Activated CD4-positive, CD25-positive, alpha-beta regulatory T cell treated with anti-CD3 and anti-CD28 coated beads, Interleukin-2, amount 50 U/mL, for 24 hours (primary cell): Measurements from ENCODE around the gene FBLN2.
A peak's percentile ranks its signal among the peaks of the same experiment; 100 is the strongest.

Source experiments
- ATAC-seq, 2 donors: fragments of 150-1000 bp; cut with Tn5 transposase; one replicate each; pipeline ENCODE4 v1.10.0; 2021; ENCODE audit warnings: mild to moderate bottlenecking in 1 of 2, moderate library complexity in 1 of 2

Gene FBLN2

DNA sequence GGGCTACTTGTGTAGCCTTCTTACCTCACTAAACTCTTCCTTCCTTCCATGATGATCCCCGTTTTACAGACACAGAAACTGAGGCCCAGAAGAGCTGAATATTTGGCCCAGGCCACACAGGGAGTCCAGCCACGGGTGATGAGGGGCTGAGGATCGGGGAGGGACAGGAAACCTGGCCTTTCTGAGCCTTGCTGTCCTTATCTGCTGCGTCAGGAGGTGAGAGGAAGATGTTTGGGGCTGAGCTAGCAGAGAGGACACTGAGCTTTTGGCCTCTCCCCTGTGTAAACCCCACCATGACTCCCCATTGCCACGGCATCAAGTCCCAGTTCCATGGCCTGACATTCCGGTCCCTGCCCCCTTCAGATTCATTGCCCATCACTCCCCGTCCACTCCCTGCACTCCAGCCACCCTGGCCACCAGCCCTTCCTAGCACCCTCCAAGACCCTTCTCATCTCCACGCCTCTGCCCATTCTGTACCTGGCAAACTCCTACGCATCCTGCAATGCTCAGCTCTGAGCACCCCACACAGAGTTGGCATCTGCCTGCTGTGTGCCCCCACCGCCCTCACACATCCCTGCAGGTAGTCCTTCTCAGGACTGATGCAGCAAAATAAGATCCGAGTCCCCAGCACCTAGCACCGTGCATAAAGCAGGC is 103.0 kb downstream of the FBLN2 start:
- ATAC-seq = no peak

DNA sequence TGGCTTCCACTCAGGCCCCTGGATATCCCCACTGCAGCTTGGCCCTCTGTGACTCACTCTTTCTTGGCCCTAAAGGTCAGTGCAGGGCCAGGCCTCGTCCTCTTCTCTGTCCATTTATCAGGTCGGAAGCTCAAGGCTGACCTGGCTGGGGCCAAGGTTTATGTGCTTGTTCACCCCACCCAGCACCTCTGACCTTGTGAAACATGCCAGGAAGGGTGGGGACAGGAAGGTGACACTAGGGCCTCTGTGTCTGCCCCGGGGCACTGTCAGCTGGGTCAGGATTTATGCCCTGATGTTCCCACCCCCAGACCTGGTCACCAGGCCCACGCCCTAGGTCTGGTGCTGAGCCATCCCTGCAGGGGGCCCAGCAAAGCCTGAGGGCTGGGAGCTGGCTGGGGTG is 103.8 kb downstream of the FBLN2 start:
- ATAC-seq = no peak

DNA sequence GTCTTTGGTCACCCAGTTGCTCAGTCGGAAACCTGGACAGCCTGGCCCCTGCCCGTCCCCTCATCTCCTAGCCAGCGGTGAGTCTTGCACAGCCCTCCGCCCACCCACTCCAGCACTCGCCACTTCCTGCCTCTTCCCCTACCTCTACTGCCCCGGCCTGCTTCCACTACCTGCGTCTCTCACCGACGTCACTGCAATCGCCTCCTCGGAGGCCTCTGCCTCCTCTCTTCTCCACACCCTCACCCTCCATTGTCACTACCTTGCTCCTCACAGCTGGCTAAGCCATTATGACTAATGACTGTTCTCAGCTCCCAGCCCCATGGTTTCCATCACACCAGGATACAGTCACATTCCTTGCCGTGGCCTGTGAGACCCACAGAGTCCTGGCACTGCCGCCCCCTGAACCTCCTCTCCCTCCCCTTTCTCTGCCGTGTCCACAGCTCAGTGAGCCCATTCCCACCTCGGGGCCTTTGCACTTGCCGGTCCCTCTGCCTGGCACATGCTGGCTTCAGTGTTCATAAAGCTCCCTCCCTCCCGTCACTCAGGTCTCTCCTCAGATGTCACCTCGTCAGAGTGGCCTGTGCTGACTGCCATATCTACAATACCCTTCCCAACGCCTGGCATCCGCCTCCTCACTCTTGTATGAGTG is 104.8 kb downstream of the FBLN2 start:
- no peak for ATAC-seq

DNA sequence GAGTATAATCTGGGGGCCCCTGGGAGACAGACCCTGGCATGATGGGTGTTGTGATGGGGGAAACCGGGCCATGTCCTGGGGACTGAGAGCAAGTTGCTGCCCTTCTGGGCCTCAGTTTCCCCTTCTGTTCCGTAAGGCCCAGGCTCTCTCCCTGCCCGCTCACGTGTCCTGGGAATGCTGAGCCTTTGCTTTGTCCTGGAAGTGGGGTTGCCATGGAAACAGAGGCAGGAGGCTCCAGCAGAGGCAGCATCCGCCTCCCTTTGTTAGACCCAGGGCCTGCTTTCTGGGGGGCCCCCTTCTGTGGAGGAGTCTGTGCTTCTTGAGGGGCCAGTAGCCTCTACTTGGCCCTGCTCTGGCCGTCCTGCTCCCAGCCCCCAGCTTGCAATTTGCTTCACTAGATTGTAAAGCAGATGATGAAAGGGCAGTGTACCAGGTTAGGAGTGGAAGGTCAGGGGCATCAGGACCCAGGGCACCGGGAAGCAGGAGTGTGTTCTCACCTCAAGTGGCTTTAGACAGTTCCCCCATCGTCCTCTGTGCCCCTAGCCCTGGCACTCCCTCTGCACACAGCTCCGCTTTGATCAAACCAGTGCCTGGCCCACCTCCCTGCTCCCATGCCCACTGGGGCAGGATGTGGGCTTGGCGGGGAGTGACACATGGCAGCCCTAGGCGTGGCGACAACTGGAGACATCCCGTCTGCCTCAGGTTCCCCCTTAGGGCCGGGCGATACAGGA is 105.6 kb downstream of the FBLN2 start:
- no peak for ATAC-seq

DNA sequence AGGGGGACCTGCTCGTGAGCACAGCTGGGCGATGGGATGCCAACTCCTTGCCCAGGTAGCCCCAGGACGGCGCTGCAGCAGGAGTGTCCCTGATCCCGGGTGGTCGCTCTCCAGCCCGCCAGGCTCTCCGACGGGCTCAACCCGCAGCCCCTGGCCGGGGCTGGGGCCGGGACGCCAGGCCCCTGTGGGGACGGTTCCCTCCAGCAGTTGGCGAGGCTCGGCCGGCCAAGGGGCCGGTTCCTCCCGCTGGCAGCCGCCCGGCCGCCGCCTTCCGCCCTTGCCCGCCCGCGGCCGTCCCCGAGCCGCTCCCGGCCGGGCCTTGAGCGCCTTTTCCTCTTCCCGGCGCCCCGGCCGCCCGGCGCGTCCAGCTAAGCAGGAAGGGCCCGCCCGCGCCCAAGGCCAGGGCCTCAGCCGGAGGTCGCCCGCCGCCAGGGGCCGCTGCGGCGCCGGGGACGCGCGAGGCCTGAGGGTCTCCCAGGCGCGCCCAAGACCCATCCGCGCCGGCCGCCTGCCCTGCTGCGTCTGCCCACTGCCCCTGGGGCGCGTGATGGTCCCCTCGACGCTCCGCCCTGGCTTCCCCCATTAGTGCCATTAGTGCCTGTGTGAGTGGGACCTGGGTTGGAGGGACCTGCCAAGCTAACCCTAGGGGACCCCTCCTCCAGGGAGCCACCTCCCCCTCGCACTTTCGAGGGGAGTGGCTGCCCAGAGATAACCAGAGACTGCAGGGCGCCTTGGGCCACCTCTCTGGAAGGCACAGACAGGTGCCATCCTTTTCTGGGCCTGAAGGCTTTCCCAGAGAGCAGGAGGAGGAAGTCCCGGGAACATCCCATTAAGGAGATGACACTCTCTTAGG is 106.4 kb downstream of the FBLN2 start:
- no peak for ATAC-seq

DNA sequence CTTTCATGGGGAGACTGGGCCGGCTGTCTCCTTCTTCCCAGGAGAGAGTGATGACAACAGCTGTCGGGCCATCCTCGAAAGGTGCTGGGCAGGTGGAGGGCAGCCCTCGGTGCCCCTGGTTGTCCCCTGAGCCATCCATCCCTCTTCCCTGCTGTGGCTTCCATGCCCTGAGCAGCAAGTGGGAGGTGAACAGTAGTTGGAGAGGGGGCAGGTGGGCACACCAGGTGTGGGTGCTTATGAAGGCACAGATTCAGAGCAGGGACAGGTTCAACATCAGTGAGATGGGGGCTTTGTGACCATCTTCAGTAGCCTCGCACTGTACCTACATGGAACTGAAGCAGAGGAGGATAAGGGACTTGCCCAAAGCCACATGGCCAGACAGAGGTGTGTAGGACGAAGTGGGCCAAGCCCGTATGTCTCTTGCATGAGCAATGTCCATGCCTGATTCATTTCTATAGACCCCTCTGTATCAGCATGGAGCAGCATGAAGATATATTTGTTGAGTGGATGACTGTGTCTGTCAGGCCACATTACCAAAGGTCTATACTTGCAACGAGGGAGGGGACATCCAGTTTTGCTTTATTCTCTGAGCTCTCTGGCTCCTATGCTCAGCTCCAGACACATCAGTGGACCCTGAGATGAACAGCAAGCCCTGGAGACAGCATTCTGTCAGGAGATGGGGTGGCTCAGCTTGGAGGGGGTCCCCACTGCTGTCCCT is 107.8 kb downstream of the FBLN2 start:
- no peak for ATAC-seq

DNA sequence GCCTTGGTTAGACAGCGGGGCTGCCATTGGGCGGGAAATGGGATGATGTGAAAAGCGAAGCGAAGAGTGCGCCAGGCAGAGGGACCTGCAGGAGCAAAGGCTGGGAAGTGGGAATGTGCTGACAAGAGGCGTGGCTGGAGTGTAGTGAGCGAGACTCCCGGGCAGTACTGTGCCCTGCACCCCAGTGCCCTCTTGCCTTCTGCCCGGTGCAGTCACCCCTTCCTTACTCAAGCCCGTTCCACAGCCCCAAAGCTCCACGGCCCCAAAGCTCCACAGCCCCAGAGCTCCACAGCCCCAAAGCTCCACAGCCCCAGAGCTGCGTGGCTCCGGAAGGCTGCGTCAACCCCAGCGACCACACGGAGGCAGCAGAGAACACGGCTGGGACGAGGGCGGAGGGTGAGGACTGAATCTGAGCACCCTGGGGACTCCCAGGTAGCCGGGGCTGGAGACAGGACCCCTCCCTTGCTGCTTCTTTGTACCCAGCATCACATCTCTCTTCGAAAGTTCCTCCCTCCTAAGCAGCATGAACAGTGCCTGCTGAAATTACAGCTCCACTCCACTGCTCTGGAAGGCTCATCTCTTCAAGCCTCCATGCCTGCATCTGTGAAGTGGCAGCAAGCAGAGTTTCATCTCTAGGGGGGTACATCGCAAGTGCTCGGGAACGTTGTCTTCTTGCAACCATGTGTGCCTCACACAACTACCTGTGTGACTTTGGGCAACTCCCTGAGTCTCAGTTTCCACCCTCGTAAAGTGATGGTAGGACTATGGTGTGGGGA is 108.9 kb downstream of the FBLN2 start:
- ATAC-seq = peak; percentile 69

DNA sequence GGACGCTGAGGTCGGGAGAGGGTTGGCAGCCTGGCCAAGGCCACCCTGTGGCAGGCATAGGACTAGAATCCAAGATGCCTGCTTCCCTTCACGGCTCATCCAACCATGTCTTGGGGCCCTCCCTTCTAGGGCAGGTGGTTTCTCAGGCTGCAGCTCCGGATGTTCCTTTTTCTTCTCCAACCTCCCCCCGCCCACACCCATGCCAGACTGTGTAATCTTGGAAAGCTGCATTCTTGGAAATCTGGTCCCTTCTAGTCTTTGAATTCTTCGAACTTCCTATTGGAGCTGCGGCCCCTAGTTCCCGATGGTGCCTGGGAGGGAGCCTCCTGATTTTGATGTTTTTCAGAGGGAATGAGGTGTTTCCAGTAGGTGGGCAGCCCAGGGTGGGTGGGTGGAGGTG is 109.8 kb downstream of the FBLN2 start:
- no peak for ATAC-seq

DNA sequence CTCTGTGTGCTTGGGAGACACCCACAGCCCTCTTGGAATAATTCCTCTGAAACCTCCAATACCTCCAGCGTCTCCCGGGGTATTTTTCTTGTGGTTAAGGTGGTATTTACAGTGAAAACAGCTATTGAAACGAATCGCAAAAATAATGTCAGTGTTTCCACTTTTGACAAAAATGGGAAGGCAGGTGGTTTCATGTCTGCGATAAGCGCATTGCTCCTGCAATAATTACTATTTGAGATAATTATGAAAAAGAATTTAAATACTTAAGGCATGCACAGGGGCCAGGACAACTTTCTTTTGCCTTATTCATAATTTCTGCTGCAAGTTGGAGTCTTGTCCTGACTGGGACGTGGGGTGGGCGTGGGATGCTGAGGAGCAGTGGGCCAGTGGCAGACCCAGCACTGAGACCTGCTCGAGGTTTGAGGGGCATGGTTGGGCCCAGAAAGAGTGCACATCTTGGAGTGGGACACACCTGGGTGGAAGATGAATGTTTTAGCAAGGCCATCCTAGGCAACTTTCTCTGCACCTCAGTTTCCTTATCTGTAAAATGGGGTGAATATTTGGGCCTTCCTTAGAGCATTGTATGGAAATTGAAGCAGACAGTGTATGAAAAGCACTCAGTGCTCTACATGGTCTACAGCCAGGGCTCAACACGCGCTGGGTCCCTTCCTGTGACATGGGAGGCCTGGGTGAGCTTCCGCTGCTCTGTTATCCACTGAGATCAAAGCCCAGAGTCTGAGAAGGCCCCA is 110.5 kb downstream of the FBLN2 start:
- ATAC-seq = no peak

DNA sequence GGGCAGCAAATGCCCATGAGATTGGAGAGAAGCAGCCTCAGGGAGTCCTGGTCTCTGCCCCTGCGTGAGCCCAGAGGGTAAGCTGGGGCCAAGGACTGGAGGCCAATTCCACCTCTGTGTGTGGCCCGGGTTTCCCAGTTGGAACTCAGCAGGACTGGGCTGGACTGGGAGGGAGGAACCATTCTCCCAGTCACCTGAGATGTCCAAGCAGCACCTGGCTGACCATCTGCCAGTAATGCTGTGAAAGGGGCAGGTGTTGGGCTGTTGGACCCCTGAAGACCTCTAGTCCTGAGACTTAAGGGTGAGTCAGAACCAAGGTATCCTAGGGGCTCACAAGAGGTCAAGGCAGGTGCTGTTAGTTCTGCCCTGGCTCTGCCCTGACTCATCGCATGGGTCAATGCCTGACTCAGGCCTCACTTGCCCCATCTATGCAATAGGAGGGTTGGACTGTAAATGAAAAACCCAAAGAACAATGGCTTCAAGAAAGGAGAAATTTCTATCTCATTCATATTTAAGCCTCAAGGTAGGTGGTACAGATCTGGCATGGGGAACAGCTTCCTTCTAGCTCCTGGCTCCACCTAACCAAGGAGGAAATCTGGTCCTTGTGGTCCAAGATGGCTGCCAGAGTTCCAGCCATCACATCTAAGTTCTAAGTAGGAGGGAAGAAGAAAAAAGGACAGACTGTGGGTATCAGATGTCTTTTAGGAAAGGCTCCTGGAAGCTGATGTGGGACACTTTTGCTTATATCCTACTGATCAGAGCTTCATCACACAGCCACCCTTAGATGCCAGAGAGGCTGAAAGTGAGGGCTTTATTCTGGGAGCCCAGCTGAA is 111.3 kb downstream of the FBLN2 start:
- ATAC-seq = no peak

DNA sequence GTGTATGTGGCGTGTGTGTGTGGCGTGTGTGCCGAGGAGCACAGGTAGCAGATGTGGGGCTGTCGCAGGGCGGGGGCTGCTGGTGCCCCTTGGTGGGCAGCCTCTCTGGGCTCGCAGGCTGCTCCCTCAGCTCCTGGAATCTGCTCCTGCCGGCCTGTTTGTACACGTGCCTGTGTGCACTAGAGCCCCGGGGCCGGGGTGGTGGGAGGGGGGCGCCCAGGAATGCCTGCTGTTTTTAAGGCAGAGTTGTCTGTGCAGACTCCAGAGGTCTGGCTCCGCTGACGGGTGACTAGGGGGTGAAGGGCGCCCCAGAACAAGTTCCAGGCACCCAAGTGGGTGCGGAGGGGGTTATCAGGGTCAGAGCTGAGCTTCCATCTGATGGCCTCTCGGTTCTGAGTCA is 112.2 kb downstream of the FBLN2 start:
- ATAC-seq = no peak

DNA sequence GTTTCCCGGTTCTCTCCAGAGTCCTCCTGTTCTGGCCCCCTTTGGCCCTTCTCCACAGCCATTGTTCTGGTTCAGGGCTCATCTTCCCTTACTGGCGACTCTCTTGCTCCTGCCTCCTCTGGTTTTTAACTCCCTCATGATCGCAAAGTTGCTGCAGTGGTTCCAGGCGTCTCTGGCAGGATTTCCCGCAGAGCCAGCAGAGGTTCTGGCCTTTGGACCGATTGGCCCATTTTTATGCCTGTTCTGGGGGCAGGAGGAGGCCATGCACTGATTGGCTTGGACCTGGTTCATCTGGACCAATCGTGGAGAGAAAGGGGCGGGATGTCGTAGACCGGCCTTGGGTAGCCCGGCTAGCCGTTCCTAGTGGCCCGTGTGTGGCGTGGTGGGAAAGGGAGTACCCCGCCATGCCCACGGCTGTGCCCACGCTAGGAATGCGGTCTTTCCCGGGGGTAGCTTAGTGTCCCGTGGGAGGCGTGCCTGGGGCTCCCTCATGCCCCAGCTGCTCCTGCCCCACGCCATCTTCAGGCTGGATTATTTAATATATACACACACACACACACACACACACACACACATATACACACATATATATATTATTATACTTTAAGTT is 113.4 kb downstream of the FBLN2 start:
- no peak for ATAC-seq

DNA sequence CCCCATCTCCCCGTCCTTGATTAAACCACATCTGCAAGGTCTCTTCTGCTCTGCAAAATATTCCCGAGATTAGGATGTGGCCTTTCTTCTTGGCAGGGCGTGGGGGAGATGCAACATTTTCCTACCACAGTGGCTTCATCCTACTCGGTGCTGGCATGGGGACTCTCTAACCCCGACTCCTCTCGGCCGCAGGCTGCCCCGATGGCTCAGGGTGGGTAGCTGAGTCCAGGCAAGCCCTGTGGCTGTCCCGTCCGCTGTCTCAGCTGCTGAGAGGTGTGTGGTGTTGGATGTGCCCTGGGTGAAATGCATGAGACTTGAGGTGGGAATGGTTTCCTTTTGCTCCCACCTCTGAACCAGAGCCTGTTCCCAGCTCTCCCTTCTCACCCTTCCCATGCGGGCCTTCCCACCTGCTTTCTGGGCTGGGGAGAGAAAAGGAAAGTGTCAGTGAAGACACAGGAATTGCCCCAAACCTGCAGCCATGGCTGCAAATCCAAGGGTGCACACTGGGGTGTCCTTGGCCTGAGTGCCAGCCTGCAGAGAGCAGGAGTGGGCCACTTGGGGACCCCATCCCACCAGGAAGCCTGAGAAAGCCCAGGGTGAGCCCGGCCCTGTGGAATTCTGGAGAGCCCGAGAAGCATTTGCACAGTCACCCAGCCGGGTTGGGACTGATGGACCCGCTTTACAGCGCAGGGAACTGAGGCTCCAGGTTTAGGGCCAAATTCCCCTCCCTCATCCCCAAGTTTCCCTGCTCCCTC is 115.0 kb downstream of the FBLN2 start:
- no peak for ATAC-seq

DNA sequence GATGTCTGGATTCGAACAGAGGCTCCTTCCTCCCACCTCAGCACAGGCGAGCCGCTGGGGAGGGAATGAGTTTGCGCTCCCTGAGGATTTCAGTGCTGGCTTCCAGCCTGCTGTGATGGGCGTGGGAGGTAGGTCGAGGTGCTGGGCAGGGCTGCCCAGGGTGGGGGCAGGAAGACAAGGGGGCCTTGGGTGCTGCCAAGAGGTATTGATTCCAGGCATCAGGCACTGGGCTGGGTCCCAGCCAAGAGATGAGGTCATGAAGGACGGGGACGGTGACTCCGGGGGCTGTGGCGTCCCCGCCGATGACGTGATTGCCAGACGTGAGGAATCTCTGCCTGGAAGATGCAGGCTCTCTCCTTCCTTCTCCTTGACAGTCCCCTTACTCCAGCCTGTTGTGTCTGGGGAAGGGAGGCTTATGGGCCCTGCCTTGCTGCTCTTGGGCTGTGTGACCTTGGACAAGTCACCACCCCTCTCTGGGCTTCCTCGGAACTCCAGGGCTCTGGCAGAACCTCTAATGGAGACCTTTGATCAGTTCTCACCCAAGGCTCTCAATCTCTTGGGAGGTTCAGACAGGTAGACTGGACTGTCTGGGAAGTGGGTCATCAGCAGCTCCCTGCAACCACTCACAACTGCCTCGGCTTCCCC is 116.8 kb downstream of the FBLN2 start:
- ATAC-seq = no peak

DNA sequence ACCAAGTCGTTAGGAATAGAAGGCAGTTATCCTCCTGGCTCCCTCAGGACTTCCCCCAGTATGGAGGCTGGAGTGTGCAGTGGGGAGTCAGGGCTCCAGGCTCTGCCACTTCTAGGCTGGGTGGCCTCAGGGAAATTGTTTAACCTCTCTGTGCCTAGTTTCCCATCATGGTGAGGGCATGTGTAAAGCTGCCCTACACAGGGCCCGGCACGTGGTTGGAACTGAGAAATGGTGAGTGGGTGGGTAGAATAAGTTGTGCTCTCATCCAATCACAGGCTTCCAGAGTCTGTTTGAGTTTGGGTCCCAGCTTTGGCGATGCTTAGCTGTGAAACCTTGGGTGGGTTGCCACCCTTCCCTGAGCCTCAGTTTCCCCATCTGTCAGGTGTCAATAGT is 117.3 kb downstream of the FBLN2 start:
- ATAC-seq = no peak

DNA sequence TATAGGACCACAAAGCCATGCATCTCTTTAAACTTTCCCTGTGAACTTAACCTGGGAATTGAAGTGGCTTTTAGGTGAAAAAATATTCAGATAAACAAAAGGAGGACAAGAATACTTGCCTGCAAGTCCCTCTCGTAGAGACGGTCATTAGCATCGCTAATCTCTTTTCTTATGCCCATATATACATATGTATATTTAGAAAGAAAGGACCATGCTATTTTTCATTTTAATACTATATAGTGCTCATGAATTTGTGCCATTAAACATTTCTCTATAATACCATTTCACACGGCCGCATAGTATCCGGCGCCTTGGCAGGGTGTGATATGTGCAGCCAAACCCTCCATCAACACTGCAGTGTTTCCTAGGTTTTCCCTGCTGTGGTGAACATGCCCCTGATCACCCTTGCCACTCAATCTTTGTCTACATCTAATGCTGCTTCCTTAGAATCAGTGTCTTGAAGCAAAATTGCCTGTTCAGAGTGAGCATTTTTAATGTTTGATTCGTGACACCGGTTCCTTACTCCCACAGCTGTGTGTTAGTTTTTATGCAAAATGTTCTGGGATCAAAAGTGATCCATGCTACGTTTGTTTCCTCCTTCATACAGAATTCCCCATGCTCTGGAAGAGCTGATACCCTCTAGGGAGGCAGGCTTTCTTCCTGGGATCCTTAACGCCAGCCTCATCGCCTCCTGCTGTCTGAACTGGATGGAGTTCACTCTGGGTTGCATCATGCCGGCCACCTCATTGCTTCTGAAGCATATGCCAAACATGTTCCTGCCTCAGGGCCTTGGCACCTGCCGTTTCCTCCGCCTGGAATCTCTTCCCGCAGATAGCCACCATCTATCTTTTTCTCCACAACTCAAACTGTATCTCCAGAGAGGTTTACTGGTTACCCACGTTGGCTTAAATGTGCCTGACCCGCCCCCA is 118.1 kb downstream of the FBLN2 start:
- ATAC-seq = no peak

DNA sequence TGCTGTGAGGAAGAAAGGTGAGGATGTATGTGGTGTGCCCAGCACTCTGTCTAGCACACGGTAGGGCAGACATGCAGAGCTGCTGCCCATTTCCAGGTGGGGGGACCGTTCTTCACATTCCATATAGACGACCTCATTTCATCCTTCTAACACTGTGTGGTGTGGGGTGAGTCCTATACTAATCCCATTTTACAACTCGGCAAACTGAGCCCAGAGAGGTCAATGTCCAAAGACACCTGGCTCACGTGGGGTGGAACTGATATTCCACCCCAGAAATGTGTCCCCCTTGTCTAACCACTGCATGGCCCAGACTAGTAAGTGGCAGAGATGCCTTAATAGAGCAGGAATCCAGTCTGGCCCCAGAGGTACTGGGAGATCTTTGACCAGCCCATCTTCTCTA is 119.2 kb downstream of the FBLN2 start:
- no peak for ATAC-seq
